ENCODE results near the gene PRMT7. TPM values are rescaled to one million over a fixed set of nuclear protein-coding genes. Genes with fewer than 3 reads are reported as not detected.

PRMT7 gene
- total and polyA plus RNA-seq, 2 of the 8 experiments (the other 6 are each of a cell fraction or from before 2014, with no cell fraction given), result 48.2 to 49.3 TPM

- DNase-seq (ENCODE audit: low read depth in 1 of 2, low spot score in 2 of 2) (no peak), FAIRE-seq (no peak)
- Histone ChIP-seq H2BK20ac (ENCODE audit: low read length) (peak overlapping the region; percentile 99), H3K23ac (ENCODE audit: insufficient read length) (no peak overlapping the region), H3K9me3 (ENCODE audit: insufficient read depth in 2 of 2, low read depth in 1 of 2, low read length in 1 of 2) (no peaks in the 10 kb centered on the region), H2BK120ac (replicated peaks; ENCODE audit: low read depth, low read length) (no peak overlapping the region), H3K27ac (ENCODE audit: low read depth, low read length) (no peak overlapping the region), H3K14ac (ENCODE audit: insufficient read length) (no peak overlapping the region), H2AFZ (ENCODE audit: low read length) (no peak overlapping the region), H2BK15ac (ENCODE audit: low read length) (peak overlapping the region; percentile 46; the same call in 1 of the 2 replicates), H4K5ac (ENCODE audit: insufficient read length, low read depth, low read length) (no peak overlapping the region), H3K4me3 (ENCODE audit: extremely low read depth in 1 of 4, insufficient read depth in 2 of 4, low read depth in 3 of 4, low read length in 4 of 4) (no peak overlapping the region), H3K4ac (replicated peaks; ENCODE audit: insufficient read length, low read depth, low read length) (no peak overlapping the region), H2BK5ac (ENCODE audit: low read depth, low read length) (peak overlapping the region; percentile 71; the same call in 1 of the 2 replicates), H3K9ac (replicated peaks in 1 of 4; ENCODE audit: extremely low read depth in 1 of 4, low read depth in 3 of 4, low read length in 3 of 4) (no peak overlapping the region), H2AK5ac (ENCODE audit: low read depth, low read length) (no peak overlapping the region), H2BK12ac (ENCODE audit: low read depth, low read length) (peak overlapping the region; percentile 92; the same call in 1 of the 2 replicates), H4K20me1 (replicated peaks in 1 of 2; ENCODE audit: control insufficient read depth in 1 of 2, insufficient read depth in 2 of 2, low read length in 2 of 2) (no peaks in the 10 kb centered on the region), H3K56ac (replicated peaks; ENCODE audit: insufficient read length, low read depth, low read length) (no peak overlapping the region), H3K18ac (ENCODE audit: extremely low read depth, low read length) (no peak overlapping the region), H3K79me1 (ENCODE audit: low read depth, low read length) (no peaks in the 10 kb centered on the region), H4K91ac (replicated peaks; ENCODE audit: insufficient read length, low read length) (no peak overlapping the region), H3K4me2 (ENCODE audit: insufficient read depth in 1 of 2, low read depth in 2 of 2, low read length in 2 of 2) (no peak overlapping the region), H3K23me2 (ENCODE audit: low read depth, low read length) (no peaks in the 10 kb centered on the region), H3K4me1 (replicated peaks in 1 of 4; ENCODE audit: control insufficient read depth in 3 of 4, insufficient read depth in 4 of 4, low read length in 3 of 4) (peaks cover 0 to 11% (median 2%) of the 10 kb centered on the region in 4 experiments; a peak in 5 of 7 replicates), H3K79me2 (ENCODE audit: control insufficient read depth in 1 of 2, insufficient read depth in 2 of 2, low read length in 2 of 2) (no peaks in the 10 kb centered on the region), H4K8ac (ENCODE audit: extremely low read depth, insufficient read depth, low read length) (no peak overlapping the region), H3K27me3 (replicated peaks in 1 of 4; ENCODE audit: control insufficient read depth in 3 of 4, extremely low read depth in 1 of 4, insufficient read depth in 3 of 4, low read length in 3 of 4) (no peaks in the 10 kb centered on the region), H3K36me3 (ENCODE audit: control insufficient read depth in 2 of 4, insufficient read depth in 4 of 4, low read length in 3 of 4) (no peaks in the 10 kb centered on the region)
- TF ChIP-seq SUZ12 (IDR thresholded peaks at IDR 0.05; ENCODE audit: low read length), result no peak
- TF ChIP-seq BRCA1 (IDR thresholded peaks at IDR 0.05; ENCODE audit: low read depth, low read length), result no peak
- TF ChIP-seq KDM5A (IDR thresholded peaks at IDR 0.05; ENCODE audit: low read length), result no peak
- no peak for TF ChIP-seq GTF2F1 (IDR thresholded peaks at IDR 0.05; ENCODE audit: borderline replicate concordance, low read depth, low read length)
- TF ChIP-seq HDAC2 (IDR thresholded peaks at IDR 0.05; ENCODE audit: borderline replicate concordance in 1 of 2, low read depth in 2 of 2, low read length in 2 of 2), result no peak
- TF ChIP-seq TAF7 (optimal IDR thresholded peaks at IDR 0.05; ENCODE audit: borderline replicate concordance, low read depth, low read length), result no peak
- TF ChIP-seq MAX (IDR thresholded peaks at IDR 0.05), result no peak
- POLR2A ChIA-PET (ENCODE audit: partially characterized antibody), result interaction anchor here (1.2 to 1.4 kb wide), 2 partner anchors 9 to 560 kb away, joined by 3 read pairs; no protein-coding TSS in a partner anchor
- CTCF ChIA-PET (ENCODE audit: partially characterized antibody), result interaction anchor here (0.6 to 7.1 kb wide), 16 partner anchors 10 to 125 kb away, joined by 3 to 55 read pairs (median 4); no protein-coding TSS in a partner anchor
- WGBS, 2 experiments (ENCODE audit: extremely low coverage in 1 of 2, insufficient coverage in 1 of 2, insufficient read length in 1 of 2, insufficient replicate concordance in 2 of 2, low coverage in 1 of 2, low lambda C conversion rate in 2 of 2, missing lambda C conversion rate in 1 of 2), result 68% methylated on average over 4 of the region's 4 CpGs; no CpG with 5 or more reads in 1 of the 2 experiments
These were observed 85.0 kb downstream of the PRMT7 start for GRCh38 chr16:68395815-68396214.
